IMR-90 (cell line): Measurements from ENCODE around the gene WWC2. TPM values are rescaled to one million over a fixed set of nuclear protein-coding genes. Genes with fewer than 3 reads are reported as not detected.

Source experiments
- ATAC-seq: fragments of 200-7000 bp; cut with Tn5 transposase; 2 replicates; pipeline ENCODE4 v1.9.1; 2020; ENCODE audit warnings: low read depth, mild to moderate bottlenecking, moderate library complexity
- BruUV-seq: library from RNA; stranded (reverse); fragments of 400-500 nt; replicated peaks from 2 replicates; lab custom pipeline; 2021; lab: Mats Ljungman, UMichigan
- CTCF ChIA-PET: fragments of 300-600 bp; formaldehyde crosslinking; extraction: SDS; loops from one replicate; lab custom pipeline; 2021; ENCODE audit warnings: antibody characterized with exemption; lab: Yijun Ruan, JAX
- POLR2A ChIA-PET: fragments of 300-600 bp; sonication (Branson Sonifier 250); formaldehyde crosslinking; loops from one replicate; lab custom pipeline; 2022; ENCODE audit warnings: antibody characterized with exemption; ENCODE audit not compliant: unreplicated experiment; lab: Charles Lee
- DNase-seq: peaks from one replicate; pipeline ENCODE4 v3.0.0; 2013
- H2AFZ ChIP-seq: replicated peaks from 2 replicates; pipeline ENCODE3; 2013; ENCODE audit warnings: low read length, mild to moderate bottlenecking; ENCODE audit not compliant: poor library complexity
- H2AK5ac ChIP-seq: 2 replicates; pipeline ENCODE4 v1.6.1; 2013; ENCODE audit warnings: low read depth, low read length, inconsistent platforms
- H2AK9ac ChIP-seq: replicated peaks from 2 replicates; pipeline ENCODE3; 2013; ENCODE audit warnings: mild to moderate bottlenecking, low read depth, low read length, moderate library complexity; ENCODE audit not compliant: poor library complexity
- H2BK120ac ChIP-seq: 2 replicates; pipeline ENCODE4 v1.6.1; 2013; ENCODE audit warnings: low read depth, low read length, inconsistent platforms
- H2BK15ac ChIP-seq: 3 replicates; pipeline ENCODE4 v1.6.1; 2013; ENCODE audit warnings: low read depth, low read length, inconsistent platforms
- H2BK20ac ChIP-seq: 2 replicates; pipeline ENCODE4 v1.6.1; 2013; ENCODE audit warnings: low read depth, mild to moderate bottlenecking, inconsistent platforms, low read length, moderate library complexity
- H2BK5ac ChIP-seq: 2 replicates; pipeline ENCODE4 v1.6.1; 2013; ENCODE audit warnings: mild to moderate bottlenecking, low read depth, low read length, inconsistent platforms; ENCODE audit not compliant: poor library complexity, severe bottlenecking
- H3K14ac ChIP-seq: replicated peaks from 2 replicates; pipeline ENCODE4 v1.6.1; 2013; ENCODE audit warnings: low read depth, low read length, inconsistent platforms
- H3K18ac ChIP-seq: 2 replicates; pipeline ENCODE4 v1.6.1; 2013; ENCODE audit warnings: low read depth, low read length, control low read depth
- H3K23ac ChIP-seq: 2 replicates; pipeline ENCODE4 v1.6.1; 2013; ENCODE audit warnings: low read depth, low read length, inconsistent platforms
- H3K27ac ChIP-seq: 2 replicates; pipeline ENCODE4 v1.5.1; 2013; ENCODE audit warnings: mild to moderate bottlenecking, control low read depth, low read length; ENCODE audit not compliant: insufficient read depth
- H3K27me3 ChIP-seq: 2 replicates; pipeline ENCODE4 v1.6.1; 2013; ENCODE audit warnings: low read length; ENCODE audit not compliant: control insufficient read depth, insufficient read depth
- H3K36me3 ChIP-seq: 2 replicates; pipeline ENCODE4 v1.6.1; 2013; ENCODE audit warnings: low read length, mixed read lengths; ENCODE audit not compliant: control insufficient read depth, insufficient read depth
- H3K4ac ChIP-seq: 2 replicates; pipeline ENCODE4 v1.6.1; 2013; ENCODE audit warnings: low read depth, low read length, inconsistent platforms
- H3K4me1 ChIP-seq: 2 replicates; pipeline ENCODE4 v1.6.1; 2013; ENCODE audit warnings: low read length, mixed read lengths; ENCODE audit not compliant: control insufficient read depth, insufficient read depth
- H3K4me2 ChIP-seq: 2 replicates; pipeline ENCODE4 v1.6.1; 2013; ENCODE audit warnings: low read depth, mild to moderate bottlenecking, control low read depth, low read length, moderate library complexity
- H3K4me3 ChIP-seq: 2 replicates; pipeline ENCODE4 v1.5.1; 2013; ENCODE audit warnings: low read depth, mild to moderate bottlenecking, control low read depth, low read length, moderate library complexity; ENCODE audit not compliant: insufficient read depth
- H3K56ac ChIP-seq: 2 replicates; pipeline ENCODE4 v1.6.1; 2013; ENCODE audit warnings: low read length, inconsistent platforms; ENCODE audit not compliant: insufficient read depth; ENCODE audit errors: extremely low read depth
- H3K79me1 ChIP-seq, 2 experiments: 2 replicates each; pipeline ENCODE4 v1.6.1; 2013; ENCODE audit warnings: low read length in 2 of 2, inconsistent platforms in 1 of 2, low read depth in 1 of 2
- H3K9ac ChIP-seq: 2 replicates; pipeline ENCODE4 v1.6.1; 2013; ENCODE audit warnings: low read depth, low read length, control low read depth
- H3K9me1 ChIP-seq: 2 replicates; pipeline ENCODE4 v1.6.1; 2013; ENCODE audit warnings: low read length, inconsistent platforms; ENCODE audit not compliant: insufficient read depth
- H3K9me3 ChIP-seq: 2 replicates; pipeline ENCODE4 v1.6.1; 2013; ENCODE audit warnings: low read length; ENCODE audit not compliant: control insufficient read depth, insufficient read depth
- H4K20me1 ChIP-seq: 2 replicates; pipeline ENCODE4 v1.6.1; 2013; ENCODE audit warnings: low read length, inconsistent platforms; ENCODE audit not compliant: insufficient read depth
- H4K5ac ChIP-seq: 2 replicates; pipeline ENCODE4 v1.6.1; 2013; ENCODE audit warnings: mild to moderate bottlenecking, low read depth, low read length, control low read depth
- H4K8ac ChIP-seq, 2 experiments: 2 replicates each; pipeline ENCODE4 v1.6.1; 2013; ENCODE audit warnings: low read depth in 2 of 2, low read length in 2 of 2, control low read depth in 1 of 2, inconsistent platforms in 1 of 2
- H4K91ac ChIP-seq: 2 replicates; pipeline ENCODE4 v1.6.1; 2013; ENCODE audit warnings: low read depth, low read length, inconsistent platforms; ENCODE audit not compliant: insufficient read depth
- BHLHE40 ChIP-seq: fragments of 150-350 bp; IDR thresholded peaks from 2 replicates; pipeline ENCODE4 v1.6.1; 2016; ENCODE audit warnings: mild to moderate bottlenecking, low read depth, low read length
- CEBPB ChIP-seq: IDR thresholded peaks from 2 replicates; pipeline ENCODE4 v1.6.1; 2012; ENCODE audit warnings: low read depth, low read length, improper control_type of control experiment
- CHD1 ChIP-seq: IDR thresholded peaks from 2 replicates; pipeline ENCODE4 v1.6.1; 2012; ENCODE audit warnings: low read depth, low read length, improper control_type of control experiment
- CTCF ChIP-seq: conservative IDR thresholded peaks from 2 replicates; pipeline ENCODE4 v1.5.1; 2012; ENCODE audit warnings: mild to moderate bottlenecking, low read depth, low read length, improper control_type of control experiment
- ELK1 ChIP-seq: fragments of 150-350 bp; IDR thresholded peaks from 2 replicates; pipeline ENCODE4 v1.6.1; 2016; ENCODE audit warnings: low read depth, mild to moderate bottlenecking, low read length, moderate library complexity, borderline replicate concordance
- FOS ChIP-seq: fragments of 150-350 bp; IDR thresholded peaks from 2 replicates; pipeline ENCODE4 v1.6.1; 2016; ENCODE audit warnings: low read depth, low read length
- MAFK ChIP-seq: IDR thresholded peaks from 2 replicates; pipeline ENCODE4 v1.6.1; 2012; ENCODE audit warnings: low read depth, low read length, improper control_type of control experiment
- MAZ ChIP-seq: IDR thresholded peaks from 2 replicates; pipeline ENCODE4 v1.6.1; 2012; ENCODE audit warnings: low read depth, mild to moderate bottlenecking, low read length, improper control_type of control experiment, moderate library complexity, borderline replicate concordance
- MXI1 ChIP-seq: IDR thresholded peaks from 2 replicates; pipeline ENCODE4 v1.6.1; 2012; ENCODE audit warnings: low read depth, mild to moderate bottlenecking, low read length, moderate library complexity, borderline replicate concordance
- NFE2L2 ChIP-seq: fragments of 150-350 bp; IDR thresholded peaks from 2 replicates; pipeline ENCODE4 v1.6.1; 2016; ENCODE audit warnings: low read depth, mild to moderate bottlenecking, low read length
- POLR2A ChIP-seq: IDR thresholded peaks from 2 replicates; pipeline ENCODE4 v1.6.1; 2012; ENCODE audit warnings: mild to moderate bottlenecking, low read depth, low read length
- RAD21 ChIP-seq: IDR thresholded peaks from 2 replicates; pipeline ENCODE4 v1.6.1; 2012; ENCODE audit warnings: low read length, improper control_type of control experiment
- RCOR1 ChIP-seq: IDR thresholded peaks from 2 replicates; pipeline ENCODE4 v1.6.1; 2012; ENCODE audit warnings: mild to moderate bottlenecking, low read length, improper control_type of control experiment; ENCODE audit not compliant: insufficient replicate concordance
- RFX5 ChIP-seq: IDR thresholded peaks from 2 replicates; pipeline ENCODE4 v1.8.0; 2012; ENCODE audit warnings: low read depth, mild to moderate bottlenecking, low read length, moderate library complexity
- SMC3 ChIP-seq: fragments of 150-350 bp; IDR thresholded peaks from 2 replicates; pipeline ENCODE4 v1.6.1; 2016; ENCODE audit warnings: low read depth, mild to moderate bottlenecking, antibody characterized with exemption, low read length, moderate library complexity
- USF2 ChIP-seq: fragments of 150-350 bp; IDR thresholded peaks from 2 replicates; pipeline ENCODE4 v1.6.1; 2017; ENCODE audit warnings: mild to moderate bottlenecking, antibody characterized with exemption, low read length, low read depth
- WGBS, 2 experiments: methylation state at CpG; one replicate each; pipeline versions ENCODE4 v1.1.5 to v1.1.7; 2013; ENCODE audit warnings: missing lambda C conversion rate in 2 of 2; ENCODE audit not compliant: insufficient read length in 1 of 2; ENCODE audit errors: extremely low coverage in 2 of 2; 5-methylcytosine and 5-hydroxymethylcytosine counted together
- dilution Hi-C: fragments of 300-500 bp; cut with HindIII; formaldehyde crosslinking; loops from one replicate; pipeline ENCODE4 v1.14.3; 2018; ENCODE audit warnings: low sequenced_read_pairs; ENCODE audit not compliant: unreplicated experiment
- in situ Hi-C: fragments of 300-500 bp; cut with MboI; formaldehyde crosslinking; loops from 3 replicates; pipeline ENCODE4 v1.14.3; 2019; ENCODE audit warnings: low sequenced_read_pairs, inconsistent platforms, mixed read lengths
- intact Hi-C: fragments of 100-400 bp; cut with micrococcal nuclease; formaldehyde crosslinking; loops from 2 replicates; pipeline ENCODE4 v1.10.0; 2022
- polyA plus RNA-seq, 3 experiments: library from polyadenylated mRNA; depleted of rRNA; stranded (reverse); fragments of >200 nt; gene quantifications; 2 replicates each; pipeline ENCODE4 v1.2.3, GENCODE V29; 2012; ENCODE audit warnings: low replicate concordance in 1 of 3
- total RNA-seq: library from RNA; depleted of rRNA; stranded (reverse); fragments of >200 nt; gene quantifications from 2 replicates; pipeline ENCODE4 v1.2.3, GENCODE V29; 2012

WWC2 gene
- total and polyA plus RNA-seq, 2 of the 4 experiments (the other 2 are of a cell fraction) = 26.6 to 27.4 TPM

- dilution Hi-C loops = loop anchor here (25.0 kb wide), 1 partner anchor 360 kb away; the partner anchor contains the start of gene DCTD
- Histone ChIP-seq H3K27ac (no peak overlapping the region), H4K8ac (no peak overlapping the region), H3K4ac (no peak overlapping the region), H3K23ac (no peak overlapping the region), H3K27me3 (no peaks in the 10 kb centered on the region), H3K4me2 (no peak overlapping the region), H3K4me3 (no peak overlapping the region), H2BK15ac (no peak overlapping the region), H4K20me1 (no peaks in the 10 kb centered on the region), H3K4me1 (no peaks in the 10 kb centered on the region), H3K56ac (no peak overlapping the region), H3K36me3 (peaks cover 25% of the 10 kb centered on the region), H3K79me1 (peaks cover 0 to 2% of the 10 kb centered on the region in 2 experiments; a peak in 1 of 4 replicates), H3K18ac (no peak overlapping the region), H3K9me3 (peaks cover 8% of the 10 kb centered on the region), H2AK5ac (no peak overlapping the region), H4K5ac (no peak overlapping the region), H4K91ac (no peak overlapping the region), H3K14ac (no peak overlapping the region), H2AK9ac (no peak overlapping the region), H2BK20ac (no peak overlapping the region), H3K9ac (no peak overlapping the region), H2BK120ac (no peak overlapping the region), H2AFZ (no peak overlapping the region), H2BK5ac (no peak overlapping the region), H3K9me1 (no peaks in the 10 kb centered on the region)
- DNase-seq = no peak
- TF ChIP-seq ELK1 = no peak
- no peak for TF ChIP-seq BHLHE40
- no peak for TF ChIP-seq RAD21
- no peak for TF ChIP-seq CTCF
- no peak for TF ChIP-seq SMC3
- no peak for TF ChIP-seq MXI1
- TF ChIP-seq NFE2L2 = no peak
- TF ChIP-seq CHD1 = no peak
- no peak for TF ChIP-seq FOS
- TF ChIP-seq MAZ = no peak
- TF ChIP-seq POLR2A = no peak
- TF ChIP-seq USF2 = no peak
- no peak for TF ChIP-seq CEBPB
- TF ChIP-seq RCOR1 = no peak
- no peak for TF ChIP-seq MAFK
- no peak for TF ChIP-seq RFX5
- in situ Hi-C loops = loop anchor here (25.0 kb wide), 1 partner anchor 810 kb away; no protein-coding TSS in a partner anchor
- WGBS, 2 experiments = no CpG with 5 or more reads among the region's 3 CpGs
- no TSS peak for BruUV-seq
- POLR2A ChIA-PET = no interaction called here
- CTCF ChIA-PET = interaction anchor here (0.6 to 1.1 kb wide), 2 partner anchors 9 to 553 kb away, joined by 3 read pairs; no protein-coding TSS in a partner anchor
- no peak for ATAC-seq
- intact Hi-C loops = no loop called here
Measured at GRCh38 chr4:183272384-183272783, 173.3 kb downstream of the WWC2 start.
